SU-DHL-6 (cell line): Measurements from ENCODE around the gene AGBL5.

ENCODE experiments used
- H2AFZ ChIP-seq: fragments of 200-600 bp; sonication (generic); 2 replicates; pipeline ENCODE4 v1.6.1; 2014; ENCODE audit warnings: low read depth, mild to moderate bottlenecking, moderate library complexity, mixed read lengths, antibody characterized with exemption, low read length; ENCODE audit not compliant: severe bottlenecking
- H3F3A ChIP-seq: fragments of 200-600 bp; shearing (Covaris generic); 2 replicates; pipeline ENCODE4 v1.6.0; 2016; ENCODE audit warnings: antibody characterized with exemption, mild to moderate bottlenecking; ENCODE audit not compliant: insufficient read depth
- H3K27ac ChIP-seq: fragments of 200-600 bp; sonication (generic); 2 replicates; pipeline ENCODE4 v1.5.1; 2016; ENCODE audit warnings: low read depth, mild to moderate bottlenecking, low read length, moderate library complexity, mixed read lengths
- H3K27me3 ChIP-seq: fragments of 200-600 bp; sonication (generic), shearing (Covaris generic); 2 replicates; pipeline ENCODE4 v1.6.0; 2014; ENCODE audit warnings: mild to moderate bottlenecking, low read length
- H3K36me3 ChIP-seq: fragments of 200-600 bp; sonication (generic); 2 replicates; pipeline ENCODE4 v1.6.1; 2014; ENCODE audit warnings: mild to moderate bottlenecking, low read length, mixed read lengths
- H3K4me2 ChIP-seq: fragments of 300-600, 200-600 bp; shearing (Covaris generic), sonication (generic); 2 replicates; pipeline ENCODE4 v1.6.0; 2014; ENCODE audit warnings: low read length, low read depth, mild to moderate bottlenecking; ENCODE audit not compliant: poor library complexity, severe bottlenecking
- H3K4me3 ChIP-seq: fragments of 200-600 bp; sonication (generic); 2 replicates; pipeline ENCODE4 v1.5.1; 2014; ENCODE audit warnings: antibody characterized with exemption, low read length, mild to moderate bottlenecking, mixed read lengths; ENCODE audit not compliant: insufficient read depth, poor library complexity, severe bottlenecking
- H3K79me2 ChIP-seq: fragments of 200-600 bp; sonication (generic); 2 replicates; pipeline ENCODE4 v1.6.1; 2014; ENCODE audit warnings: mild to moderate bottlenecking, low read length, moderate library complexity; ENCODE audit not compliant: insufficient read depth
- H3K9ac ChIP-seq: fragments of 200-600 bp; sonication (generic); 2 replicates; pipeline ENCODE4 v1.7.0; 2014; ENCODE audit warnings: mild to moderate bottlenecking, low read length
- H3K9me2 ChIP-seq: fragments of 200-600 bp; sonication (generic); replicated peaks from 2 replicates; pipeline ENCODE4 v1.6.1; 2014; ENCODE audit warnings: low read length; ENCODE audit not compliant: insufficient read depth
- H3K9me3 ChIP-seq: fragments of 200-600 bp; sonication (generic); 2 replicates; pipeline ENCODE4 v1.6.1; 2014; ENCODE audit warnings: low read length, mixed read lengths; ENCODE audit not compliant: insufficient read depth
- H4K20me1 ChIP-seq: fragments of 200-600 bp; sonication (generic); 2 replicates; pipeline ENCODE4 v1.6.1; 2014; ENCODE audit warnings: low read depth, mild to moderate bottlenecking, antibody characterized with exemption, low read length, moderate library complexity, mixed read lengths
- EZH2phosphoT487 ChIP-seq: fragments of 200-600 bp; sonication (generic), shearing (Covaris generic); conservative IDR thresholded peaks from 2 replicates; pipeline ENCODE4 v1.6.1; 2018; ENCODE audit warnings: mild to moderate bottlenecking, antibody characterized with exemption, low read length, moderate library complexity, mixed read lengths
- TF ChIP-seq, protein P1 (sequence below): fragments of 200-600 bp; sonication (generic); IDR thresholded peaks from one replicate; pipeline ENCODE4 v1.5.1; 2017; ENCODE audit warnings: antibody characterized with exemption, mild to moderate bottlenecking, low read length, moderate library complexity; ENCODE audit not compliant: insufficient read depth, poor library complexity, severe bottlenecking

AGBL5 gene, protein sequence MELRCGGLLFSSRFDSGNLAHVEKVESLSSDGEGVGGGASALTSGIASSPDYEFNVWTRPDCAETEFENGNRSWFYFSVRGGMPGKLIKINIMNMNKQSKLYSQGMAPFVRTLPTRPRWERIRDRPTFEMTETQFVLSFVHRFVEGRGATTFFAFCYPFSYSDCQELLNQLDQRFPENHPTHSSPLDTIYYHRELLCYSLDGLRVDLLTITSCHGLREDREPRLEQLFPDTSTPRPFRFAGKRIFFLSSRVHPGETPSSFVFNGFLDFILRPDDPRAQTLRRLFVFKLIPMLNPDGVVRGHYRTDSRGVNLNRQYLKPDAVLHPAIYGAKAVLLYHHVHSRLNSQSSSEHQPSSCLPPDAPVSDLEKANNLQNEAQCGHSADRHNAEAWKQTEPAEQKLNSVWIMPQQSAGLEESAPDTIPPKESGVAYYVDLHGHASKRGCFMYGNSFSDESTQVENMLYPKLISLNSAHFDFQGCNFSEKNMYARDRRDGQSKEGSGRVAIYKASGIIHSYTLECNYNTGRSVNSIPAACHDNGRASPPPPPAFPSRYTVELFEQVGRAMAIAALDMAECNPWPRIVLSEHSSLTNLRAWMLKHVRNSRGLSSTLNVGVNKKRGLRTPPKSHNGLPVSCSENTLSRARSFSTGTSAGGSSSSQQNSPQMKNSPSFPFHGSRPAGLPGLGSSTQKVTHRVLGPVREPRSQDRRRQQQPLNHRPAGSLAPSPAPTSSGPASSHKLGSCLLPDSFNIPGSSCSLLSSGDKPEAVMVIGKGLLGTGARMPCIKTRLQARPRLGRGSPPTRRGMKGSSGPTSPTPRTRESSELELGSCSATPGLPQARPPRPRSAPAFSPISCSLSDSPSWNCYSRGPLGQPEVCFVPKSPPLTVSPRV

DNA sequence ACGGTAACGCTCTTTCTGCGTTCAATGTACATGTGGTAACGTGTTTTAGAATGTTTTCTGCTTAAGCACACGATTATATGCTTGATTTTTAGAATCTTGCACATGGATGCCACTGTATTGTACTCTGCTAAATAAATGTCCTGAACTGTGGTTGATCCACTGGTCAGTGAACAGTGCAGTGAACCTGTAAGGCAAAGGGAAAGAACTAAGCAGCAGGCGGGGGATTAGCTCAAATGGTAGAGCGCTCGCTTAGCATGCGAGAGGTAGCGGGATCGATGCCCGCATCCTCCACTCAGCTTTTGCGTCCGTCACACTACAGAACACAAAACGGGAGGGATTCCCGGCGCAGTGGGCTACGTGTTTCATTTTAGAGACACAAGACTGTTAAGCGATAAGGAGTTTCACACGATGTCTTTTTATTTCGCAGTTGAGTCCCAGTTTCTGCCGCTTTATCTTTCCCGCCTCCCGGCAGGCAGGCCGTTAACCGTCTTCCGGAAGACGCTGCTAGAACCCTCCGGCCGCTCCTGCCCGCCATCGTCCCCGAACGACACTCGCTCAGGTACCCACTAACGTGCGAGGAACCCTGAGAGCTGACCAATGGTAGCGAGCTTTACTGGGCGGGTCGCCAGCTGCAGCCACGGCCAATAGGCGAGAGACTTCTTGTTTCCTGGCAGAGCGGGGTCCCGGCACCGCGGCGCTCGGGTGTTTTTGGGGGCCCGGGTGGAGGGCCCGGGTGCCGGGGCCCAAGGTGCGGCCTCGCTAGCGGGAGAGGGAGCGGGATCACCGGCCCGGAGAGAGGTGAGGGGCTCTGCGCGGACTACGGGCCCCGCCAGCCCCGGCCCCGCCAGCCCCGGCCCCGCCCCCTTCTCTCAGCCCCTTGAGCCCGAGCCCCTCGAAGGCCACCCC lies at the start of gene AGBL5:
Gene AGBL5 (plus strand): TSS at position 673 of the 906 bp plus-strand sequence. CDS start 1,291 bp downstream, outside the sequence.
- Histone ChIP-seq H3K4me2 (peak within 1 kb of the TSS; percentile 84), H3K79me2 (no peaks in the 10 kb centered on the region), H3K9me2 (no peaks in the 10 kb centered on the region), H3K9me3 (no peaks in the 10 kb centered on the region), H4K20me1 (no peaks in the 10 kb centered on the region), H3K36me3 (no peaks in the 10 kb centered on the region), H3F3A (peaks cover 11% of the 10 kb centered on the region), H3K27me3 (no peaks in the 10 kb centered on the region), H3K4me3 (peak within 1 kb of the TSS; percentile 76), H2AFZ (peak within 1 kb of the TSS; percentile 76), H3K27ac (peak within 1 kb of the TSS; percentile 73), H3K9ac (peak within 1 kb of the TSS; percentile 69)
- TF ChIP-seq, protein P1, sequence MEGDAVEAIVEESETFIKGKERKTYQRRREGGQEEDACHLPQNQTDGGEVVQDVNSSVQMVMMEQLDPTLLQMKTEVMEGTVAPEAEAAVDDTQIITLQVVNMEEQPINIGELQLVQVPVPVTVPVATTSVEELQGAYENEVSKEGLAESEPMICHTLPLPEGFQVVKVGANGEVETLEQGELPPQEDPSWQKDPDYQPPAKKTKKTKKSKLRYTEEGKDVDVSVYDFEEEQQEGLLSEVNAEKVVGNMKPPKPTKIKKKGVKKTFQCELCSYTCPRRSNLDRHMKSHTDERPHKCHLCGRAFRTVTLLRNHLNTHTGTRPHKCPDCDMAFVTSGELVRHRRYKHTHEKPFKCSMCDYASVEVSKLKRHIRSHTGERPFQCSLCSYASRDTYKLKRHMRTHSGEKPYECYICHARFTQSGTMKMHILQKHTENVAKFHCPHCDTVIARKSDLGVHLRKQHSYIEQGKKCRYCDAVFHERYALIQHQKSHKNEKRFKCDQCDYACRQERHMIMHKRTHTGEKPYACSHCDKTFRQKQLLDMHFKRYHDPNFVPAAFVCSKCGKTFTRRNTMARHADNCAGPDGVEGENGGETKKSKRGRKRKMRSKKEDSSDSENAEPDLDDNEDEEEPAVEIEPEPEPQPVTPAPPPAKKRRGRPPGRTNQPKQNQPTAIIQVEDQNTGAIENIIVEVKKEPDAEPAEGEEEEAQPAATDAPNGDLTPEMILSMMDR, result no peak
- TF ChIP-seq EZH2phosphoT487, result no peak

DNA sequence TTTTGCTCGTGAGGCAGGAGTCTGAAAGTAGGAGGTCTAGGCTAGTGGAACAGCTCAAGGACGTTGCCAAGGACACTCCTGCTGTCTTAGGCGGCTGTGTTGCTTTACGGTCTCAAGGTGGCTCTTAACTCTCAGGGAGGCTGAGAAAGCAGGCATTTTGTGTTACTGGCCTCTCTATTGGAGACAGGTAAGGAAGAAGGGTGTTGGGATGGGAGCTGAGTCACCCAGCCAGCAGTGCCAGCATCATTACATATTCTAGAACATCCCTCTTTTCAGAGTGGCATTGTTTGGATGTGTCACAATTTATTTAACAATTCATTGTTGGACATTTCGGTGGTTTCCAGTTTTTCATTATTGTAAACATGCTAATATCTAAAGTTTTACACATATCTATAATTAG lies 49.5 kb upstream of the AGBL5 start:
- no peak overlapping the region for H3K4me3 ChIP-seq
- no peak overlapping the region for H3K27ac ChIP-seq
- H4K20me1 ChIP-seq, result no peaks in the 10 kb centered on the region
- no peaks in the 10 kb centered on the region for H3K36me3 ChIP-seq
- no peaks in the 10 kb centered on the region for H3K9me2 ChIP-seq
- H3K9me3 ChIP-seq, result no peaks in the 10 kb centered on the region
- H3K27me3 ChIP-seq, result no peaks in the 10 kb centered on the region
- no peaks in the 10 kb centered on the region for H3F3A ChIP-seq
- no peak overlapping the region for H3K4me2 ChIP-seq
- no peak for TF ChIP-seq EZH2phosphoT487
- TF ChIP-seq, protein P1, result no peak
- H3K79me2 ChIP-seq, result no peaks in the 10 kb centered on the region
- no peak overlapping the region for H3K9ac ChIP-seq
- no peak overlapping the region for H2AFZ ChIP-seq

DNA sequence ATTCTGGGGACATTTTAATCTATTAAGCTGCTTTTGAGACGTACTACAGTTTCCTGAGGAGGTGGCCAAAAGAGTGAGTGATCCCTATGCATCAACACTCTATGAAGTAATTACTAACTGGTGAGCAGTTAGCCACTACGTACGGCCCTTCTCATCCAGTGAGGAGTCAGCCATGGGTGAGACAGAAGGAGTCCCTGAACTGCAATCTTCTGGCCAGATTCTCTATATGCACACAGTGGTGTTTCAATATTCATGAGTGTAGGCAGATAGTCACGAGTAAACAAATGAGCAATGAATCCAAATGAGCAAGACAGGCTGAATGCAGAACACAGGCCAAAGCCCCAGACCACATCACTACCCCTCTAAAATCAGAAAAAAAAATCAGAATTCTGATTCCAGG lies 48.5 kb upstream of the AGBL5 start:
- Histone ChIP-seq H2AFZ (no peak overlapping the region), H3K9ac (no peak overlapping the region), H3K27me3 (no peaks in the 10 kb centered on the region), H3K4me3 (no peak overlapping the region), H3K9me2 (no peaks in the 10 kb centered on the region), H3K4me2 (no peak overlapping the region), H3K27ac (no peak overlapping the region), H3K79me2 (no peaks in the 10 kb centered on the region), H4K20me1 (no peaks in the 10 kb centered on the region), H3F3A (no peaks in the 10 kb centered on the region), H3K9me3 (no peaks in the 10 kb centered on the region), H3K36me3 (no peaks in the 10 kb centered on the region)
- TF ChIP-seq EZH2phosphoT487, result no peak
- TF ChIP-seq, protein P1, result no peak
